A549 treated with AZD2906 at 1 μM for 4 hours (cell line): ENCODE data around the gene RND3. TPM values are rescaled to one million over a fixed set of nuclear protein-coding genes. Genes with fewer than 3 reads are reported as not detected.

ENCODE experiments used
- total RNA-seq: library from RNA; stranded (reverse); fragments of 200-300 nt; extraction: Qiagen RNA extraction; gene quantifications from 5 replicates; pipeline ENCODE4 v1.2.3, GENCODE V29; 2022

RND3 gene, protein sequence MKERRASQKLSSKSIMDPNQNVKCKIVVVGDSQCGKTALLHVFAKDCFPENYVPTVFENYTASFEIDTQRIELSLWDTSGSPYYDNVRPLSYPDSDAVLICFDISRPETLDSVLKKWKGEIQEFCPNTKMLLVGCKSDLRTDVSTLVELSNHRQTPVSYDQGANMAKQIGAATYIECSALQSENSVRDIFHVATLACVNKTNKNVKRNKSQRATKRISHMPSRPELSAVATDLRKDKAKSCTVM
- total RNA-seq = 39.6 to 49.5 TPM (median 45.9 TPM) in 5 replicates

GRCh38 chr2:150487537-150488429, at the start of gene RND3:
RND3 (minus strand) TSS chr2:150487667; CDS start chr2:150487417, 250 bp downstream.

